Adipocyte (in vitro differentiated cells): Measurements from ENCODE around the gene C19orf25.
A peak's percentile ranks its signal among the peaks of the same experiment; 100 is the strongest.

Experiments
- DNase-seq: peaks from one replicate; pipeline ENCODE4 v3.0.0-alpha.2; 2015; ENCODE audit warnings: low read depth
- H3K27me3 ChIP-seq: replicated peaks from 2 replicates; pipeline ENCODE4 v1.7.0; 2013; ENCODE audit warnings: mild to moderate bottlenecking, low read length, moderate library complexity; ENCODE audit not compliant: control insufficient read depth, insufficient read depth
- H3K36me3 ChIP-seq: 2 replicates; pipeline ENCODE4 v1.7.0; 2013; ENCODE audit warnings: low read length, mild to moderate bottlenecking, moderate library complexity; ENCODE audit not compliant: control insufficient read depth, insufficient read depth, severe bottlenecking
- H3K4me1 ChIP-seq: 2 replicates; pipeline ENCODE4 v1.7.0; 2013; ENCODE audit warnings: mild to moderate bottlenecking, low read length, moderate library complexity; ENCODE audit not compliant: control insufficient read depth, insufficient read depth
- H3K4me3 ChIP-seq: 2 replicates; pipeline ENCODE4 v1.7.0; 2013; ENCODE audit warnings: mild to moderate bottlenecking, low read length, moderate library complexity
- H3K9ac ChIP-seq: 2 replicates; pipeline ENCODE4 v1.7.0; 2013; ENCODE audit warnings: mild to moderate bottlenecking, low read length, moderate library complexity
- H3K9me3 ChIP-seq: 2 replicates; pipeline ENCODE4 v1.7.0; 2013; ENCODE audit warnings: mild to moderate bottlenecking, low read length, moderate library complexity; ENCODE audit not compliant: control insufficient read depth

C19orf25 gene

GRCh38 chr19:1471010-1471514, 8.0 kb downstream of the C19orf25 start:
- Histone ChIP-seq H3K27me3 (peaks cover 13% of the 10 kb centered on the region), H3K36me3 (peaks cover 4% of the 10 kb centered on the region), H3K9ac (no peak overlapping the region), H3K9me3 (no peaks in the 10 kb centered on the region), H3K4me1 (peaks cover 19% of the 10 kb centered on the region), H3K4me3 (no peak overlapping the region)
- DNase-seq, result no peak

- Histone ChIP-seq H3K9me3 (no peaks in the 10 kb centered on the region), H3K4me1 (peaks cover 19% of the 10 kb centered on the region), H3K27me3 (peaks cover 13% of the 10 kb centered on the region), H3K4me3 (peak overlapping the region; percentile 27), H3K9ac (no peak overlapping the region), H3K36me3 (no peaks in the 10 kb centered on the region)
- DNase-seq, result no peak
Observed at GRCh38 chr19:1470305-1471009, 8.6 kb downstream of the C19orf25 start.

- H3K9ac ChIP-seq, result no peak overlapping the region
- H3K4me3 ChIP-seq, result peak overlapping the region; percentile 27
- H3K27me3 ChIP-seq, result peaks cover 13% of the 10 kb centered on the region
Observed at GRCh38 chr19:1470055-1470304, 9.0 kb downstream of the C19orf25 start.

GRCh38 chr19:1469255-1470054, 9.6 kb downstream of the C19orf25 start:
- Histone ChIP-seq H3K36me3 (no peaks in the 10 kb centered on the region), H3K9me3 (no peaks in the 10 kb centered on the region), H3K9ac (no peak overlapping the region), H3K4me1 (peaks cover 17% of the 10 kb centered on the region), H3K4me3 (no peak overlapping the region), H3K27me3 (peaks cover 13% of the 10 kb centered on the region)
- no peak for DNase-seq

More at GRCh38 chr19:1470055-1470304, 9.0 kb downstream of the C19orf25 start:
- no peaks in the 10 kb centered on the region for H3K36me3 ChIP-seq
- no peak for DNase-seq
- H3K4me1 ChIP-seq, result peaks cover 19% of the 10 kb centered on the region
- no peaks in the 10 kb centered on the region for H3K9me3 ChIP-seq

GRCh38 chr19:1468821-1469254, 10.2 kb downstream of the C19orf25 start:
- Histone ChIP-seq H3K9me3 (no peaks in the 10 kb centered on the region), H3K27me3 (peaks cover 13% of the 10 kb centered on the region), H3K4me1 (peaks cover 12% of the 10 kb centered on the region), H3K9ac (no peak overlapping the region), H3K4me3 (no peak overlapping the region), H3K36me3 (no peaks in the 10 kb centered on the region)
- DNase-seq, result no peak

- peaks cover 13% of the 10 kb centered on the region for H3K27me3 ChIP-seq
- H3K9me3 ChIP-seq, result no peaks in the 10 kb centered on the region
- no peak overlapping the region for H3K9ac ChIP-seq
- no peak overlapping the region for H3K4me3 ChIP-seq
- no peak for DNase-seq
- H3K4me1 ChIP-seq, result peaks cover 12% of the 10 kb centered on the region
- no peaks in the 10 kb centered on the region for H3K36me3 ChIP-seq
Observed at GRCh38 chr19:1468274-1468820, 10.7 kb downstream of the C19orf25 start.

GRCh38 chr19:1467490-1468273, 11.3 kb downstream of the C19orf25 start:
- H3K9ac ChIP-seq, result no peak overlapping the region
- no peaks in the 10 kb centered on the region for H3K9me3 ChIP-seq
- H3K4me3 ChIP-seq, result no peak overlapping the region
- H3K4me1 ChIP-seq, result peaks cover 12% of the 10 kb centered on the region
- no peak for DNase-seq
- no peaks in the 10 kb centered on the region for H3K36me3 ChIP-seq
- H3K27me3 ChIP-seq, result peaks cover 13% of the 10 kb centered on the region

GRCh38 chr19:1467215-1467489, 11.9 kb downstream of the C19orf25 start:
- Histone ChIP-seq H3K27me3 (peaks cover 11% of the 10 kb centered on the region), H3K4me1 (peaks cover 12% of the 10 kb centered on the region), H3K9me3 (no peaks in the 10 kb centered on the region), H3K36me3 (no peaks in the 10 kb centered on the region), H3K9ac (no peak overlapping the region), H3K4me3 (no peak overlapping the region)
- no peak for DNase-seq

GRCh38 chr19:1466461-1467214, 12.4 kb downstream of the C19orf25 start:
- Histone ChIP-seq H3K27me3 (peaks cover 6% of the 10 kb centered on the region), H3K36me3 (no peaks in the 10 kb centered on the region), H3K9me3 (no peaks in the 10 kb centered on the region), H3K4me3 (no peak overlapping the region), H3K9ac (no peak overlapping the region), H3K4me1 (peaks cover 12% of the 10 kb centered on the region)
- no peak for DNase-seq

- Histone ChIP-seq H3K9me3 (no peaks in the 10 kb centered on the region), H3K9ac (no peak overlapping the region), H3K4me3 (no peak overlapping the region), H3K27me3 (peaks cover 4% of the 10 kb centered on the region), H3K36me3 (peaks cover 3% of the 10 kb centered on the region), H3K4me1 (peaks cover 10% of the 10 kb centered on the region)
- DNase-seq, result no peak
Observed at GRCh38 chr19:1466018-1466460, 13.0 kb downstream of the C19orf25 start.
